ENCODE data around the gene STIMATE.

DNA sequence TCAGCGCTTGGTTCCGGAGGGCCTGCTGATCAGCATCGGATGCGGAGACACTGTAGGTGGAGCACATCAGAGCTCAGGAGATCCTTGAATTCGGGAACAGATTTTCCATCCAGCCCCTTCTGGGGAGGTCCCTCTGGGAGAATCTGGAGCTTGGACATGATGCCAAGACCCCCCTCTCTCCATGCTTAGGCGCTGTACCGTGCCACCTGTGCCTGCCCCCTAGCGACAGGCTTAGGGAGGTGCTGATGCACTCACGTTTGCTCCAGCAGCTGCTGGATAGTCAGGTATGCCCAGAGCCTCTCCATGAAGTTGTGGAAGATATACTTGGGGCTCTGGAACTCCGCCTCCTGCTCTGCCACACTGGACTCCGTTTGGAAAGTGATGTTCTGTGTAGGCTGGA is 76.6 kb downstream of the STIMATE start:
- no peak for TF ChIP-seq ZFX (IDR thresholded peaks at IDR 0.05)
- TF ChIP-seq, protein P1, sequence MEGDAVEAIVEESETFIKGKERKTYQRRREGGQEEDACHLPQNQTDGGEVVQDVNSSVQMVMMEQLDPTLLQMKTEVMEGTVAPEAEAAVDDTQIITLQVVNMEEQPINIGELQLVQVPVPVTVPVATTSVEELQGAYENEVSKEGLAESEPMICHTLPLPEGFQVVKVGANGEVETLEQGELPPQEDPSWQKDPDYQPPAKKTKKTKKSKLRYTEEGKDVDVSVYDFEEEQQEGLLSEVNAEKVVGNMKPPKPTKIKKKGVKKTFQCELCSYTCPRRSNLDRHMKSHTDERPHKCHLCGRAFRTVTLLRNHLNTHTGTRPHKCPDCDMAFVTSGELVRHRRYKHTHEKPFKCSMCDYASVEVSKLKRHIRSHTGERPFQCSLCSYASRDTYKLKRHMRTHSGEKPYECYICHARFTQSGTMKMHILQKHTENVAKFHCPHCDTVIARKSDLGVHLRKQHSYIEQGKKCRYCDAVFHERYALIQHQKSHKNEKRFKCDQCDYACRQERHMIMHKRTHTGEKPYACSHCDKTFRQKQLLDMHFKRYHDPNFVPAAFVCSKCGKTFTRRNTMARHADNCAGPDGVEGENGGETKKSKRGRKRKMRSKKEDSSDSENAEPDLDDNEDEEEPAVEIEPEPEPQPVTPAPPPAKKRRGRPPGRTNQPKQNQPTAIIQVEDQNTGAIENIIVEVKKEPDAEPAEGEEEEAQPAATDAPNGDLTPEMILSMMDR (conservative IDR thresholded peaks at IDR 0.05) = peak; percentile 82
